ENCODE data around the gene ZNF597.

ZNF597 gene

DNA sequence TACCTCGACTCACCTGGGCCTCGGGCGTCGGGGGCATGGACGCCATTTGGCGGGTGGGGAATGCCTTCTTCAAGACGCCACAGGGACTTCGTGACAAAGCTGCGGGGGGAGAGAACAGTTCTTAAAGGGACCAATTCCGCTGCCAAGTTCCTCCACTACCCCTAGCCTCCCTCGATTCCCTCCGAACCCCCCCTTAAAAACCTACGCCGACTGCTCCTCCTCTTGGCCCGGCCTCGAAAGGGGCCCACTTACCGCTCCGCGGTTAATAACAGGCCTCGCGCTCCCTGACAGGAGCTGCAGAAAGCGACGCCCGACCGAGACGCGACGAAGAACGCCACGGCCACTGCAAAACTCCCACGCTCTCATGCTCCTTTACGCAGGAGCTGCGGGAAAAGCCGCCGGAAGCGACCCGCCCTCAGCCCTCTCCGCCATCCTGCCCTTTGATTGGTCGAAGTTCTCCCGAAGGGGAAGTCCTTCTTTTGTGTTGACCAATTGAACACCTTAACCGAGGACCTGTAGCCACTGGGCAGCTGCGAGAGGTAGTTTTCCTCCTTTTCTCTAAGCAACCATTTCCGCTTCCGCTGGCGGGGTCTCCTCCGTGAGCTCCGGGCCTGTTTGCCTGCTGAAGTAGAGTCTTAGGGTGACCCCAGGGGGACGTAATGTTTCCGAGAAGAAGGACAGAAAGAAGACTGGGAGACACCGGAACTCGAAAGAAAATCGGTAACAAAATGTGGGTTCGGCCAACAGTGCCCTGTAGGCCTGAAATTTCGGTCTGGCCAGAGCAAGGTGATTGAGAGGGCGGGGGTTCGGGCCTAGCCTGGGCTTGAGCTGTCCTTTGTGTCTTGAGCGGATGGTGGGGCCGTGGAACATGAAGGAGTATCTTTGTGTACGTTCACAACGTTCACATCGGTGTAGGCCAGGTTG, at the start of gene ZNF597, which contains the start of gene NAA60:
ZNF597 (minus strand) TSS at position 397 of the 924 bp plus-strand sequence; CDS start at position 46, 351 bp downstream.
NAA60 (plus strand) TSS at position 573 of the 924 bp plus-strand sequence. CDS start 32,548 bp downstream, outside the sequence.
- peak; percentile 78 to 85 for DNase-seq

DNA sequence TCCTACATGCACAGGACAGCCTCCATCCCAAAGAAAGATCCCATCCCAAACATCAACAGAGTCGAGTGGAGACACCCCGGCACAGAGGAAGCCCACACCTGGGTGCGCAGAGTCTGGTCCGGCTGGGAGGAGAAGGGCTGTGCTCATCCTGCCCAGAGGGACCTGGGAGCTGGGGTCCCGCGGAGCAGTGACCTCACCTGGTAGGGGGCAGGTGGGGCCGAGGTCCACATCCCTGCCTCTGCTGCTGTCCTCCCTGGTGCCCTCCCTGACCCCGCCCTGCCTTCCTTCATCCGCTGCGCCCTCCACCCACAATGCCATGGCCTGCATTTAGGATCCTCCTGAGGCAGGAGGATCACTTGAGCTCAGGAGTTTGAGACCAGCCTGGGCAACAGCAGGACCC, 49.1 kb upstream of the ZNF597 start:
- DNase-seq = no peak

GRCh38 chr16:3490911-3491629, 47.8 kb upstream of the ZNF597 start:
- DNase-seq = no peak

- DNase-seq = no peak
Observed at GRCh38 chr16:3488801-3489200, 45.5 kb upstream of the ZNF597 start.

- no peak for DNase-seq
Observed at GRCh38 chr16:3487521-3488410, 44.5 kb upstream of the ZNF597 start.

- no peak for DNase-seq
Observed at GRCh38 chr16:3486506-3487215, 43.4 kb upstream of the ZNF597 start.

DNA sequence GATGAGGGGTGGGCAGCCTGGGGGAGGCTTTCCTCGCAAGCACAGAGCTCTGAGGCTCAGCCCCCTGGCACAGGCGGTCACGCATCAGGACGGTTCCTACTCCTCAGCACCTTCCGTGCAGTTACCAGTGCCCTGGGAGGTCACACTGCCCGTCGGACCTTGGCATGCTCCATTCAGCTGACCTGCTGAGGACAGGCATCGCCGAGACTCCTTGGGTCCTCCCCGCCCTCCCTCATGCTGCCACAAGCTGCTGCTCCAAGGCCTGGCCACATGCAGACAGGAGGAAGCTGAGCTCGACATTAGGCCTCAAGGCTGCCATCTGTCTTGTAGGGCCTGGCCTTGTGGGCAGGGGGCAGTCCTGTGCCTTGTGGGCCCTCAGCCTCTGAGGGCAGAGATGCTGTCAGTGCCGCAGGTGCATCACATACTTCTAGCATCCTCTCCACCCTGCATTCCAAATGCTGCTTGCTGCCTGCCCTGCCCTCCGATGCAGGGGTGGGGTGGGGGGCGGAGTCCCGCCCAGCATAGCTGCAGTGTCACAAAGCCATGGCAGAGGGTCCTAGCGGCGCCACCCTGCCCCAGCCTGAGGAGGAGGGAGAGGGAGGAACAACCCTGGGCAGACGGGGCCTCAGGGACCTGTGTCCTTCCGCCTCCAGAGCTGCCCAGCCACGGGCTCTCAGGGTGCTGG, 42.7 kb upstream of the ZNF597 start:
- no peak for DNase-seq

GRCh38 chr16:3485097-3485745, 41.9 kb upstream of the ZNF597 start:
- DNase-seq = no peak

DNA sequence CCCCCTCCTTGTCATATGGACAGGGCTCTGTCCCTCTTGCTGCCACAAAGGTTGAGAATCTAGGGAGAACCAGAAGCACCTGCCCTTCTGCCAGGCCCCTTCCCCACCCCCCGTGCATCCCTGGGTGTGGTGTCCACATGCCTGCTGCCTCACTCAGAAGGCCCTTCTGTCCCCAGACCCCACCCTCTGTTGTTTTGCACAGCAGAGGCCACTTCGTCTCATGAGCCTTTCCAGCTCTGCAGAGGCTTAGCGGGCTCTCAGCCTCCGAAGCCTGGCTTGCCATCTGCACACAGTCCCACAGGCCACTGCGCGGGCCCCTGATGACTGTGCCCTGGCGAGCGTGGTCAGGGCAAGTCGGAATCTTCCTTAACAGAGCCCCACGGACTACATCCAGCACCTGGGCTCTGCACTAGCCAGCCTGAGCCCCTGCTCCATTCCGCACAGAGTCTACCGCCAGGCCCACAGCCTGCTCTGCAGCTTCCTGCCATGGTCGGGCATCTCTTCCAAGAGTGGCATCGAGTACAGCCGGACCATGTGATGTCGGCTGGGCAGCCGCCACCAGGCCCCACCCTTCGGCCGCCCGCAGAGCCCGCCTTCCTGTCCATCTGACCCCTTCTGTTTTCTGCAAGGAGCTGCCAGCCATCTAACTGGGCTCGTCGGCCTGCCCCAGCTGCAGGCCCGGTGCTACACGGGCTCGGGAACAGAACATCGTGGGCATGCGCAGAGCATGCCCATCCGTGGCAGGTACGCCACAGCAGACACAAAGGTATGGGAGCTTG, 41.2 kb upstream of the ZNF597 start:
- no peak for DNase-seq

- DNase-seq = no peak
Observed at GRCh38 chr16:3482659-3483241, 39.4 kb upstream of the ZNF597 start.

DNA sequence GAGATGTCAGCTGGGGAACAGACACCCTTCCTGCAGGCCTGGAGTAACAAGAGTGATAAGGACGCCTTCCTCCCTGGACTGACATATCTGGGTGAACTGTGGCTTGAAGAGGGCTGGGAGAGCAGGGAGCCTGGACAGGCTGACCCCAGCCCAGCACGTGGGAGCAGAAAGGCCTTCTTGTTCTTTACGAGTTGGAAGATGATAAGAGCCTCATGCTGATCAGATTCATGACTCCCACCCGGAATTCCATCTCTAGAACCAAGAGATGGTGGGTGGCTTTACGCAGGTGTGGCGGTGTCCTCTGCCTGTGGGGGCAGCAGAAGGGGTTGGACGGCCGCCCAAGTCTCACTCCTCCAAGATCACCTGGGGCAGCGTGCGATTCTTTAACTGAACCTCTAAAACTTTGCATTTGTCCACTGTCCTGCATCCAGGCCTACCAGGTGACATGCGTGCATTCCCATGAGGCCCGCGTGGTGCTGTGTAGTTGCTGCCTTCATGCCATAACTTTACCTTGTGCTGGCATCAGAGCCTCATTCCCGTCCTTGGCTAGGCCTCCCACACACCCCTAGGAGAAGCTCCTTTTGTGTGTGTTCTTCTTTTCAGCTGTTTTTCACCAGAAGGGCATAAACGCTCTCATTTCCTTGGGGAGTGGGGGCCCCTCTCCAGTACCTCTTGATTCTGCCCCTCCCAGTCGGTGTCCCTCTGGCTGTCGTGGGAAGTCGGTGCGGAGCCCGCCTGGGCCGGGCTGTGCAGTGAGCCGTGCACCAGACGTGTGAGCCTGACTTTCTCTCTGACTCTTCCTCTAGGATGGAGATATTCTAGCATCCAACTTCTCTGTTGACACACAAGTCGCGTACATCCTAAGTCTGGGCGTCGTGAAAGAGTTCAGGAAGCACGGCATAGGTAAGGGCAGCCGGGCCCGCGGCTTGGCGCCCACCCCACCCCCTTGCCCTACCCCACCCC, 38.7 kb upstream of the ZNF597 start:
- DNase-seq = no peak

GRCh38 chr16:3480901-3481695, 37.8 kb upstream of the ZNF597 start:
- no peak for DNase-seq

DNA sequence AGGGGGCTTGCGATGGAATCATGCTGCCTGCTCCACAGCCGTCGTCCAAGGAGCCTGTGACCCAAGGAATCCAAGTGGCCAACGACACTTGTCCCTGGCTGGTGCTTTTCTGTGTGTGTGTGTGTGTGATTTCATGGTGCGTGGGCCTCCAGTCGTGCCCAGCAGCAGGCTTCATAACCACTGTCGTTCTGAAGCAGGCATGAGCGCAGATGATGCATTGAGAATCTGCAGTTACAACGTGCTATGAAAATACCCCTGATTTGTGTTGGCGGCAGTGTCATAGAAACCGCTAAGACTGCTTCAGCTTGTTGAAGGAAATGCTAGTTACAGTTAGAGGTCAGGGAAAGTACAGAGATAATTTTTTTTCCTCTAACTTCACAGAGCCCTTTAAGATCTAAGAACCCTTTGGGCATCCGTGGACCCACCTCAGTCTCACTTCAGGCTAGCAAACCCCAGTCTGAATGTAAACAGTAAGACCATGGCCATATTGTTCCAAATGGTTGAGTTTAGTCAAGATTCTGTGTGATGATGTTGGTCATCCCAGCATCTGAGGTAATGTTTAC, 36.4 kb upstream of the ZNF597 start:
- DNase-seq = no peak

DNA sequence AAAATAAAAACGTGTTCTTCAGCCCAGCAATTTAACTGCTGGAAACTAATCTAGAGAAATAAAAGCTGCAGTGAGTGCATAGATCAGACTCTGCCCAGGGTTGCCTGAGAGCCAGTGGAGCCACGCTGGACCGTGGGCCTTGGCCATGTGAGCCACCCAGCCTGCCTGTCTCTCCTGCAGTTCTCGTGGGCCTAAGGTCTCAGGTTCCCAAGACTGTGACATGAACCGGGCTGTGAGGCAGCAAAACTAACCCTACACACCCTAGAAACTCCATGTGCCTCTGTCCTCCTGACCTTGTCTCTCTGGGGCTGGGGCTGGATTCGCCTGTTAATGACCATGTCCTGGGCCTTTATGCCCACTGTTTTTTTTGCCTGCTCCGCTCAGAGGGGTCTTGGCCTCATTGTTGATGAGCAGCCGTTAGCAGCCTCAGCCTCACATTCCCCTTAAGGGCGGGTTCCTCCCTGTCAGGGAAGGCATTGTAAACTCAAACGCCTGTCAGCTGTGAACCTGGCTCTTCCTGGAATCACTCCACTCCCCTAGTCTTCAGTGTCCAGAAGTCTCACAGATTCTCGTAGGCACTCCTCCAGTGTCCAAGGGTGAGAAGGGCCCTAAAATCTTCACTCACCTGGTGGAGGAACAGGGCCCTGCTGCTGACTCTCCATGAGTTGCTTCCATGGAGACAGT, 35.1 kb upstream of the ZNF597 start:
- DNase-seq = no peak

GRCh38 chr16:3476409-3476808, 33.1 kb upstream of the ZNF597 start:
- no peak for DNase-seq

DNA sequence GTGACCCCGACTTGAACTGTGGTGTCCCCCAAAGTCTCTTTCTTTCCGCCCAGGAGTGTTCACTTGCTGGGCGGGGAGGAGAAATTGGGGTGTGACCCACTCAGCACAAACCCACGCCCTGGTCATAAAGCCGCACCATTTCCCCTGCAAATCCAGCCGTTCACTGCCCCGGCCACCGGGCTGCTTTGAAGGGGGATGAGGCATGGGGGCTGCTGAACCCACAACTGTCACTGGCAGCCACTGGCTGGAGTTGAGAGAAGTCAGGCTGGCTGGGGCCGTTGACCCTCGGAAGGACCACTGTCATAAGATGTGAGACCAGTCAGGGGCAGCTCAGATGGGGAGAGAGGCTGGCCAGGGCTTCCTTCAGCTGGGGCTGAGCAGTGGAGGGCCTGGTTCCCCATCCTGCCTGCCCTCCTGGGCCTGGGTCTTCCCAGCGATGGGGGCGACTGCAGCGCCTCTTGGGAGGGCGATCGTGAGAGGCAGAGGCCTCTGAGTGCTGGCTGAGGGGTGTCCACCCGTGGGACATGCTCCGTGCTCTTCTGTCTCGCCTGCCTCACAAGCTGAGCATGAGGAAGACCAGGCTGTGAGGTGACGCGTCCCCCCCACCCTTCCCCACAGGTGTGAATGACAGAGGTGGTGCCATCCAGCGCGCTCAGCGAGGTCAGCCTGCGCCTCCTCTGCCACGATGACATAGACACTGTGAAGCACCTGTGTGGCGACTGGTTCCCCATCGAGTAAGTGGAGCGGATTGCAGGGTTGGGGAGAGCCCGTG, 32.5 kb upstream of the ZNF597 start:
- DNase-seq = no peak
